Stimulated activated CD8-positive, alpha-beta memory T cell treated with anti-CD3 and anti-CD28 coated beads, Interleukin-12 subunit alpha, Interleukin-12 subunit beta, amount 100 ng/mL, for 1 hour (primary cell): Measurements from ENCODE around the gene LRRN4CL.
"Not testable (repeated sequence)": the region's sequence is repeated elsewhere in the genome, so short reads cannot be mapped to it uniquely, and the experiment has no call there.

Experiments
- DNase-seq: peaks from one replicate; pipeline ENCODE4 v3.0.0-alpha.2; 2020; ENCODE audit warnings: low read depth

The LRRN4CL gene

DNA sequence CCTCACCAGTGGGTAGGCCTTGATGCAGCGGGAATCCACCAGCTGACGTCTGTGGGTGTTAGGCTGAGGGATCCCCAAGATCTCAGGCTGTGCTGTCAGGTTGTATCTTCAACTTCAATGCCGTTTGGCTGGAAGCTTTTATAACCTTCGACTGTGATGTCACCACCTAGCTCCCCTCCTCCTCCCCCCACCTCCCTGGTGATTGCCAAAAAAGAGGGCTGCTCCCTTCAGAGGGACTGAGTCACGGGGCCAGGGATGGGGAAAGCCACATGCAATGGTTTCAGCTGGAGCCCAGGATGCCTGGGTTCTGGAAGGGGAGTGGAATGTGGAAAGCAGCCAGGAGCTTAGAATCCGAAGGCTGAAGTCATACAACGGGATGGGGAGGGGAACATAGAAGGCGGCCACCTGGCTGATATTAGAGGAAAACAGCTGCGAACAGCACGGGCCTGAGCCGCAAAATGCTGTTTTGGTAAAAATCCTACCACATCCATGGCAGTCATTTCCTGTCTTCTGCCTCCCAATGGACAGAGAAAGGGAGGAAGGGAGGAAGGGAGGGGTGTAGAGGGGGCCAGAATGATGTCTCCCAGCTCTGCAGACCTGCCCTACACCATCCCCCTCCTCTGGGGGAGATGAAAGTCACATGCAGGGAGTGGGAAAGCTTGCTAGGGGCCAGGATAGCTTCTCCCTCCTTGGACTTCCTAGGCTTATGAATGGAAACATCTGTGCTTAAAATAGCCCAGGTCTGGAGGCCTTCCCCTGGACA lies at the start of gene LRRN4CL:
Gene LRRN4CL (minus strand): TSS at position 110 of the 763 bp plus-strand sequence. CDS start 1,022 bp downstream, outside the sequence.
- DNase-seq = no peak

DNA sequence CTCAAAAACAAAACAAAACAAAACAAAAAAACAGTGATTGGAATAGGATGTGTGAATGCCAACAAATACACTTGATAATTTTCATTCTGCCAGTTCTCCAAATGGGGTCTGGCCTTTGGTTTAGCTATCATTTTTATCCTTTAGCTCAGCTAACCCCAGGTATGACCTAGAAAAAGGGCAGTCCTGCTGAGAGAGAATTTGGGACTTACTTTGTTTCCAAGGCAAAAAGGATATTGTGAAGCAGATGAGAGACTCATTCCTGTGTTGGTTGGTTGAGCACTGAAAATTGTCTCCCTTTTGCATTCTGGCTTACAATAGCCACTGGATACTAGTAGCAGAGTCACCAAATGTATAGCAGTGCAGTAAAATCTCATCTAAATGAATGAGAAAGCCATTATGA lies 47.9 kb upstream of the LRRN4CL start:
- no peak for DNase-seq

DNA sequence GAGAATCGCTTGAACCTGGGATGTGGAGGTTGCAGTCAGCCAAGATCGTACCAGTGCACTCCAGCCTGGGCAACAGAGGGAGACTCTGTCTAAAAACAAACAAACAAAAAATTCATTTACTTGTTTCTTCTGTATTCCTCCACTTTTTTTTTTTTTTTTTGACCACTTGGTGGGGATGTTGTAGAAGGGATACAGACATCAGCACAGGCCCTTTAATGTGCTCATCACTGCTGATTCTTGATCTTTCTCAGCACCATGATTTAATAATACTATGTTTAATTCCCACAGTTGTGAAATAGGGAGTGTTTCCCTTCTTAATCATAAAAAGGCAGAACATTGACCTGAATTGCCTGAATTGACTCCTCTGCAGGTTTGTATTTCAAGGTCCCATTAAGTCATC lies 43.5 kb upstream of the LRRN4CL start:
- no peak for DNase-seq

DNA sequence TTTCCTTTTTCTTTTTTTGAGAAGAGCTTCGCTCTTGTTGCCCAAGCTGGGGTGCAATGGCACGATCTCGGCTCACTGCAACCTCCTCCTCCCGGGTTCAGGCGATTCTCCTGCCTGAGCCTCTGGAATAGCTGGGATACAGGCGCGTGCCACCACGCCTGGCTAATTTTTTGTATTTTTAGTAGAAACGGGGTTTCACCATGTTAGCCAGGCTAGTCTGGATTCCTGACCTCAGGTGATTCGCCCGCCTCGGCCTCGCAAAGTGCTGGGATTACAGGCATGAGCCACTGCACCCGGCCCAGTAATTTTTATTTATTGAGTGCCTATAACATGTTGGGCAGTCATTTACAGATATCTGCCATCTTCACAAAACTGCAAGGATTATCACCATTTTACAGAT lies 40.7 kb upstream of the LRRN4CL start:
- DNase-seq = not testable (repeated sequence)

DNA sequence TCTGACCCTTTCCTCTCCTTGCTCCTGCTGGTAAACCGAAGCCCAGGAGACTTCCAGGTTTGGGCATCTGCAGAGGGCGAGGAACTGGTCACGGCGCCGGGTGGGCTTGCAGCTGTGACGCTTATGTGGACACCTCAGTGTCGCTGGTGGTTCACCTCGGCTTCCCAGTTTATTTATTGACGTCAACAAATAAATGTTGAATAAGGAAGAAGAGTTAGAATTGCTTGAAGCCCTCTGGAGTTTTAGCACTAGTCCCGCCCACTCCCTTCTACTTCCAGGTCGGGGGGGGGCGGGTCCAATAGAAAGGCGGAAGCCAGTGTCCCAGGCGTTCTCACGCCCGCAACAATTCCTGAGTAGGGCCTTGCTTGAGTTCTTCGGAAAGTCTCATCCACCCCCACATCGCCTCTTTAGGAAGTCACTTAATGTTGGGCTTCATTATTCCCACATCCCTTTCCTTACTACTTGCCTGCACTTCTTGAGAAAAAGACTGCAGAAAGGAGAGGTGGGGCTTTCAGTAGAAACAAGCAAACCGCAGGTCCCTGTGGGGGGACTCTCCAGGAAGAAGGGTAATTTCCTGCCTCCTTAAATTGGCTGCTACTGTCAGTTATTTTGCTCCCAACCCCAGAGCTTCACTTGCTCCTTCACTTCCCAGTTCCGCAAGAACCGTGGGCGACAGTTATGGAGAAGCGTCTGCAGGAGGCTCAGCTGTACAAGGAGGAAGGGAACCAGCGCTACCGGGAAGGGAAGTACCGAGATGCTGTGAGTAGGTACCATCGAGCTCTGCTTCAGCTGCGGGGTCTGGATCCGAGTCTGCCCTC lies 39.0 kb upstream of the LRRN4CL start, which contains the start of gene TTC9C:
Gene TTC9C (plus strand): TSS at position 316 of the 818 bp plus-strand sequence. CDS start 363 bp downstream, at position 679.
- DNase-seq = peak; percentile 75

DNA sequence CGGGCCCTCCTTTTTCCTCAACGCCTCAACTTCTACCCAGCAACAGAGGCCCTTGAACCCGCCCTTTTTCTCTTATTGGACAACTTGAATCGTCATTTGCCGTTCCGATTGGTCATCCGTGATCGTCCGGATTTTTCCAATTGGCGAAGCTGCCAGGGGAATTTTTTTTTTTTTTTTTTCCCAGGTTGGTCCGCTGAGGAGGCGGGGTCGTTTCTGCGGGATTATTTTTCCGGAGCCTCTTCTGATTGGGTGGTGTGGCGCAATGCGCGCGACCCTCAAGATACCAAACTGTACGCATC lies 38.5 kb upstream of the LRRN4CL start:
- DNase-seq = peak; percentile 68

DNA sequence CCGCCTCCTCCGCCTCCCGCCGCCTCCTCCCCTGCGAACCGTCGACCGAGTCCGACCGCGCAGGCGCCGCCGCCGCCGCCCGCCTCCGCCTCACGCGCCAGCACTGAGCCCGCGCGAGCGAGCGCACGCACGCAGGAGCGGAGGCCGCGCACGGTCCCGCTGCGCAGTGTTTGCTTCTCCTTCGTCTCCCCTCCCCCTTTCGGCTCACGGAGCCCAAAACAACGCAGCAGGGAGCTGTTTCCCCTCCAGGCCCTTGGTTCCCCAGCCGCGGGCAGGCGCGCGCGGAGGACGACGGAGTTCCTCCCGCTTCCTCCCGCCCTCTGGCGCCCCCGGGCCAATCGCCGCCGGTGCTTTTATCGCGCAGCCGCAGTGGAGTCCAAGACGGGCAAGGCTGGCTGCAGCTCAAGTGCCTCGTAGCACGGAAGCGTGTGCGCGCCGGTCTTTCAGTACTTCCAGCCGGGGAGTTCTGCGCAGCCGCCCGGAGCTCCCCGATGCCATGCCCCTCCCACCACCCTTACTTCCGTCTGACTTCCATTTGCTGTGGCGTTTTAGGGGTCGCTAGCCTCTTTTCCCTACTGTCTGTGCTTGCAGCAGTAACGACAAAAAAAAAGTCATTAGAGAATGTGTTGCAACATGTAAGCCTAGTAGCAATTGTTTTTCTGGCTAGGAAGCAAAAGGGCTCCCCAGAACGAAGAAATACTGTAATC lies 38.0 kb upstream of the LRRN4CL start, which contains the start of gene HNRNPUL2:
Gene HNRNPUL2 (minus strand): TSS at position 293 of the 707 bp plus-strand sequence. CDS start 301 bp downstream, outside the sequence.
- DNase-seq = peak; percentile 97

DNA sequence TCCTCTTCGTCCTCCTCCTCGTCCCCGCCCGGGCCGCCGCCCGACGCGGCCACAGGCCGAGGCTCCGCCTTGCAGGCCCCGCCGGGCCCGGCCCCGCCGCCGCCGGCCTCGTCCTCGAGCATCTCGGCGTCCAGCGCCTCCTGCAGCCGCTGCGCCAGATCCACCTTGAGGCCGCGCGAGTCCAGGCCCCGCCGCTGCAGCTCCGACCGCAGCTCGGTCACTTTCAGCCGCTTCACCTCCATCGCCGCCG lies 37.5 kb upstream of the LRRN4CL start:
- DNase-seq = no peak

DNA sequence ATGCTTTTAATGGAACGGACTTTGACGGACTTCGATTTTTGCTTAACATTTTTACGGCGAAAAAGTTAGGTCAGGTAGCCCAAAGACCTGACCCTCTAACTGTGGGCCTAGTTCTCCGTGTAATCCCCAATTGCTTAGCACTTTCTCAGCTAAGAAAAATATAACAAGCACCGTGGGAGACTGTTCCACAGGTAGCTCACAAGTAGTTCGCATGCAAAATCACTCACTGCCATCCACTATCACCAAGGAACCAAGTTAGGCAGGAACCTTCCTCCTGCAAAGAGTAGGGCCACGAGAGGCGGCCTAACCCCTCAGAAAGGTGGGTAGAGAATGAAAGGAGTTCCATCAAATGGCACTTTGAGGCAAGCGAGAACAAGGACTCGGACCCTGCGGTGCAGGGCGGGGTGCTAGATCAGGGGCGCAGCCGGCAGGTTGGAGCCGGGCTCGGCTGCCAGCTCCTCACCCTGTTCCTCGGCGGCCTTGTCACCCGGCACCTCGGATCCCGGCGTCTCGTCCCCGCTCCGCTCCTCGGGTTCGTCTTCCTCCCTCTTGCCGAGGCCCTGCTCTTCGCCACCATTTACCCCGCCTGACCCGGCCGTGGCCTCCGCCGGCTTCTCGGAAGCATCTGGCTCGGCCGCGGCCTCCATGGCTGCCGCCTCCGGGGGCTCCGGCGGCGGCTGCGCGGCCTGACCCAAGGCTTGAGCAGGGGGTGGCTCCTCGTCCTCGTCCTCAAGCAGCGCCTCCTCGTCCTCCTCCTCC lies 37.0 kb upstream of the LRRN4CL start:
- no peak for DNase-seq

DNA sequence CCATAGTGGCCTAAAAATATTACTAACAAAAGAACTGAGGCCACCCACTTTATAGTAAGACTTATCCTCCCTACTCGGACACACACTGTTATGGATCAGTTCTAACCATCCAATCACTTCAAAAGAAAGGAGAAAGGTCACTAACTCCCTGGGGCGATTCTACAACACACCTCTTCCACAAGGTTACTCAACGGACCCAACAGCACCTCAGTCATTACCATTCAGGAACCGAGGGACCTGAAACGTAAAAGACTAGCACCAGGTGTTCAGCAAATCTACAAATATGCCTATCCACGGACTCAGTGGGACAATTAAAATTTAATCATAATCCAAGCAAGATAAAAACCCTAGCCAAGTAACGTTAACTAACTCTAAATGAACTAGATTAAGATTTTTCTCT lies 36.3 kb upstream of the LRRN4CL start:
- DNase-seq = no peak

DNA sequence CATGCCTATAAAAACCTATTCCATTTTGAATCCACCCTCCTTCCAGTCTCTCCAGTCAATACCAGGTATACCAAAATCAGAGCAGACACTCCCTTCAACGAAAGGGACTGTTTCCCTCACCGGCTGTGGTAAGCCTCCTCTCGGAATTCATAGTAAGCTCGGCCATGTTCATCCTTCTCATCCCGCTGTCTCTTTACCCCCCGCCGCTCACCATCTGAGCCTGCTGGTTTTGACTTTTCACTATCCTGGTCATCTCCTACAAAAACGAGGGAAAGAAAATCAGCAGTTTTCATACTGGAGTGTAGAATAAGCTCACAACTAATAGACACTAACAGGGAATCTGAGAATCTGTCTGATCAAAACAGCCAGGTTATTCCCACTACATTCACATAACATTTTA lies 34.8 kb upstream of the LRRN4CL start:
- DNase-seq = no peak

DNA sequence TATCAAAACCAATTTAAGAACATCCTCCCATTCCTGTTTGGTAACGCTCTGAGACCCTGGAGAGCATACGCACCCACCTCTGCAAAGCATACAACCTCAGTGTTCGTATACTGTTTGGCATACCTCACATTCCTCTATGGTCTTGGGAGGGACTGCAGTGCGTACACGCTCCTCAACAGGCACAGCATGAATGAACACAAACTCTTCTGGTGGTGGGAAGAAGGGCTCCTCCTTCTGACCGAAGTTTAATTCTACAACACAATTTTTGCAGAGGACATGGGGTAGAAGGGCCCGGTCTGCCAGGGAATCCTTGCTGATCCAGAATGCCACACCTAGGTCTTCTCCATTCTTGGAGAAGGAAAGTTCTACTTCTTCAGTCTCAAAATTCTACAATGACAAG lies 32.7 kb upstream of the LRRN4CL start:
- no peak for DNase-seq

DNA sequence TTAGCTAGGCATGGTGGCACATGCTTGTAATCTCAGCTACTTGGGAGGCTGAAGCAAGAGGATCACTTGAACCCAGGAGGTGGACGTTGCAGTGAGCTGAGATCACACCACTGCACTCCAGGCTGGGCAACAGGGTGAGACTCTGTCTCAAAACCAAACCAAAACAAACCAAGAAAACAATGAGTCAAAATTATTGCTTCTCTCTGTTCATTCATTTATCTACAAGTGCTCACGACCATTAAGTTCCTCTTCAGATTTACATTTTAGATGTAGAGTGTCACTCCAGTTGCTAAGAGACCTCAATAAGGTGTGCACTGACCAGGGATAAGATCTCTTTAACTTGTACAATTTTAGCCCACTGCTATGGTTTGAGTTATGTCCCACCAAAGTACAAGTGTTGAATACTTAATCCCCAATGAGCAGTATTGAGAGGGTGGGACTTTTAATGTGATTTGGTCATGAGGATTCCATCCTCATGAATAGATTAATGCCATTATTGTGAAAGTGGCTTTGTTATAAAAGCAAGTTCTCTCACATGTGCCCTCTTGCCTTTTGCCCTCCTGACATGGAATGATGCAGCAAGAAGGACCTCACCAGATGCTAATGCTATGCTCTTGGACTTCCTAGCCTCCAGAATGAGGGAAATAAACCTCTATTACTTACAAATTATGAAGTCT lies 30.1 kb upstream of the LRRN4CL start:
- DNase-seq = no peak

DNA sequence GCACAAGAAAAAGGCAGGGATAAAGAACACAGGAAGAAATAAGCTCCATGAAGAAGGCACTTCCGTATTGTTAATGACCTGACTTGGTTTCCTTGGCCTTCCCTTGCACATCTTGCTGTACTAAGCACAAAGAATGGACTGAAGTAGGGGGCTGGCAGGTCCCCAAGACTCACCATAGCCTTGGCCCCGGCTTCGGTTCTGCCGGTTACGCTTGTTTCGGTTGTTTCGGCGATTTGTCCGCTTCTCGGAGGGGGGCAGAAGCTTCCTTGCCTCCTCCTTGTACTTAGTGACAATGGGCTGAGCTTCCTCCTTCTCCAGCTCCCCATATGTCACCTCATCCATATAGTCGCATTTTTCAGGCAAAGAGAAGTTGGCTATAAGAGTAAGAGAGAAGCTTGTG lies 27.5 kb upstream of the LRRN4CL start:
- DNase-seq = no peak

DNA sequence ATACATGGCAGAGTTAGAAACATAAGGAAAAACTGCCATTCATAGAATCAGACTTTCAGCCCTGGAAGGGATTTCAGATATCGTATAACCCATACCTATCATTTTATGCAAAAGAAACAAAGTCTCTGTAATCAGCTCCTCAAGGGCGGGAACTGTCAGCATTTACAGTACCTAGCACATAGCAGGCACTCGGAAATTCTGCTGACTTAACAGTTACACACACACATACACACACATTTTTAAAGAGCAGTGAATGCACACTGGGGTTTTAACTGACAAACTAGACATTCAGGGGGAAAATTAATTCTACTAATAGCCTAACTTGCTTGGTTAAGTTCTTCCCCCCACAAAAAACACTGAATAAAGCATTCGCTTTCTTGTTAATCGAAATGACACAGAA lies 26.9 kb upstream of the LRRN4CL start:
- no peak for DNase-seq

DNA sequence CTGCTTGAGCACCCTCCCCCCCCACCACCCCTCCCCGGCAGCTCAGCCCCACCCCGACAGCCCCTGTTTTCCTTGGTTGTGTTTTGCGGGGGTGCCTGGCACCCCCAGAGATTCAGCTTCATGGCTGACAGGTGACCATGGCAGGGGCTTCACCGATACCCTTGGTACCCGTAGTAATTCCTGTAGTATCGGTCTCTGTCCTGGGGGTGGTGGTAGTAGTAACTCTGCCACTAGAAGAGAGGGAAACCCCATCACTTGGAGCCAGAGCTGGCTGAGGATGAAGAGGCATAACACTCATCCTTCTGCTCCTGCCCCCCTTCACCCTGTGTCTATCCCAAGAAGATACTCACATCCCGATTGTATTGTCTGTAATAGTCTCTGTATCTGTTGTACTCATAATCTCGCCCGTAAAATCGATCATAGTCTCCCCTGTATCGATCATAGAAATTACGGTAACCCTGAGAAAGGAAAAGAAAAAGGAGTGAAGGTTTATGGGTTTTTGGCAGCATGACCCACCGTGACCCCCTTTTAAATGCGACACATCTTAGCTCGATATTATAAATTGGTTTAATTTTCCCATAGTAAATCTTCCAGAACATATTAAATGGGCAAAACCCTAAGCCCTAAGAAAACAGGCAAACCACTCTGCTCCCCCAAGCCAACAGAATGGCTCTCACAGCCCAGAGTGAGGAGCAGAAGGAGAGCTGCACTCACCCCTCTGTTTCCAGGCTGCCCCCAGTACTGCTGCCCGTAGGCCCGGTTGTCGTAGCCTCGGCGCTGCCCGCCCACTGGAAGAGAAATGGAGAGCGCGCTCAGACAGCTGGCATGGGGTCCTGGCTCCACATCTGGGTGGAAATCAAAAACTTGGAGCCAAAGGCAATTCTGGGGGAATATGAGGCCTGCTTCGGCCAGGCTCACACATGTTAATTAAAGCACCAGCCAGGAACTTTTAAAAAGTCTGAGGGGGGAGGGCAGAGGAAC lies 26.1 kb upstream of the LRRN4CL start:
- no peak for DNase-seq

DNA sequence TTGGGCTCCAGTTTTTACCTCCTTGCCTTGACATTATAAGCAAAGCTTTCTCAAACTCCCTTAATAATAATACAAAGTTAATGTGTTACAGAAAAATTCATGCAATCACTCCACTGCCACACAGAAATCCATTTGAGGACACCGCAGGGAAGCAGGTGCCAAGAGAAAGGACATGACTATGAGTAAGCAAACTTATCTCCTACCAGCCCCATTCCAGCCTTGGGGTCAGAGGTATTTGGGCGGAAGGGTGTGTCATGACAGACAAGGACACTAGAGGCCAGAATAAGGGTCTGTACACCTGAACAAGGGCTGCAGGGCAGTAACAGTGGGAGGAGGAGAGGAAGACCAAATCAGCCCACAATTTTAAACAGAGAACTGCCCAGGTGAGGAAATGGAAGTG lies 24.0 kb upstream of the LRRN4CL start:
- no peak for DNase-seq

DNA sequence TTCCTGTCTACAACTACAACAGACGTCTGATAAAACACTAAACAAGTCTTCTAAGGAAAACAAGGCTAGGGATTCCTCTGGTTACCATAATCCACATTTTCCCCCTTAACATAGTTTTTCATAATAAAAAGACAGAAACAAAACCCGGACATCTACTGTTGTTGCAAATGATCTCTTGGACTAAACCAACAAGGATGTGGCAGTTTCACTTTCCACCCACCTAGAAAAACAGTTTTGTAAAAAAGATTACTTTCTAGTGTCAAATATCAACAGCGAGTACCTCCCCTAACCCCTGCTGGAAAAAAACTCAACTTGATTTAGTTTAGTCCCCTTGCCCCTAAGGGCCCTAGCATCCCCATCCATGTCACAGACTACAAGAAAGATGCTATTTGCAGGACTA lies 23.5 kb upstream of the LRRN4CL start:
- DNase-seq = no peak

DNA sequence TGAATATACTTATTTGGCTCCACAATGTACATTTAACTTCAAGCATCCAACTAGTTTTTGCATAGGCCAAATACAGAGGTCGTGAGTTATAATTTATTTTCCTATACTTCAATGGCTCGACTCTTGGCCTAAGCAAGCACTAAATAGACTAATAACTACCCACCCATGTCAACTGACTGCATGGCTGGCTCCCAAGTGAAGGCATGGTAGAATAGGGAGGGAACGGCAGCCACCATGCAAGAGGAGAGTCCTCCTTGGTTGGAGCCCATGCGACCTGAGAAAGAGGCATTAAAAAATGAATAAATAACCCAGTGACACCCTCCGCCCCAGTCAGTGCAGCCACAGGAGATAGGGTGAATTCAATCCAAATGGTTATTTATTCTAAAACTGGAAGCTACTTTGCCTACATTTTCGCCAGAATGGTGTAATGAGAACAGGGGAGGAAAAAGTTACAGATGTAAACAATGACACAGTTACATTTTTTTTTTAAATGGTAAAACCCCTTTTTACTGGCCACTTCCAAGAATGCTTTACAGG lies 23.0 kb upstream of the LRRN4CL start:
- DNase-seq = no peak

DNA sequence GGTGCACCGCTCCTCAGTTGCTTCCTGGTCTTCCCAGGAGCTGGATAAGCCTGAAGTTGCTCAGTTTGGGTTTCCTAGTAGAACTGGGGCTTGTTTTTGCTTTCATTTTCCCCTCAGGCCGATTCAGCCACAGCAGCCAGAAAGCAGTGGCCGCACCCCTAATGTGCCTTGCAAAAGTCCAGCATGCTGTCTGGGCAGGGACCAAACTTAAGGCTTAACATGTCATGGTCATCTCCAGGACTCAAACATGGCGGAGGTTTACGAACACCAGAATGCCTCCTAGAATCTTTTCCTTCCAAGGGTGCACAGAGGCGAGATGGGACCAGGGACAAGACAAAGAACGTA lies 20.6 kb upstream of the LRRN4CL start:
- DNase-seq = no peak
